Liver (tissue), 9 donors: ENCODE results near the gene PPAN. TPM values are rescaled to one million over a fixed set of nuclear protein-coding genes. Genes with fewer than 3 reads are reported as not detected.

Source experiments
- DNase-seq: peaks from one replicate; pipeline ENCODE4 v3.0.0-alpha.2; 2017; ENCODE audit warnings: low spot score
- H3K27ac ChIP-seq, 2 donors: one replicate each; pipeline ENCODE4 v1.7.0; 2013; ENCODE audit warnings: inconsistent platforms in 2 of 2, low read length in 2 of 2, control low read depth in 1 of 2, low read depth in 1 of 2, mild to moderate bottlenecking in 1 of 2
- H3K27me3 ChIP-seq, 4 donors: one replicate each; pipeline versions ENCODE4 v1.6.1 to v1.7.0; 2013; ENCODE audit warnings: low read length in 3 of 4, inconsistent platforms in 1 of 4, mild to moderate bottlenecking in 1 of 4, moderate library complexity in 1 of 4; ENCODE audit not compliant: control insufficient read depth in 4 of 4, insufficient read depth in 4 of 4
- H3K36me3 ChIP-seq, 4 donors: one replicate each; pipeline versions ENCODE4 v1.6.1 to v1.7.0; 2013; ENCODE audit warnings: low read length in 3 of 4, mild to moderate bottlenecking in 3 of 4, low read depth in 1 of 4, moderate library complexity in 1 of 4; ENCODE audit not compliant: control insufficient read depth in 4 of 4, insufficient read depth in 3 of 4
- H3K4me1 ChIP-seq, 4 donors: one replicate each; pipeline versions ENCODE4 v1.6.1 to v1.7.0; 2013; ENCODE audit warnings: low read length in 3 of 4, mild to moderate bottlenecking in 3 of 4, moderate library complexity in 1 of 4; ENCODE audit not compliant: control insufficient read depth in 4 of 4, insufficient read depth in 4 of 4
- H3K4me3 ChIP-seq, 3 donors: one replicate each; pipeline versions ENCODE4 v1.6.1 to v1.7.0; 2013; ENCODE audit warnings: low read length in 3 of 3, control low read depth in 1 of 3, low read depth in 1 of 3, mild to moderate bottlenecking in 1 of 3
- H3K9ac ChIP-seq, 2 donors: one replicate each; pipeline ENCODE4 v1.7.0; 2013; ENCODE audit warnings: low read length in 2 of 2, mild to moderate bottlenecking in 2 of 2, moderate library complexity in 2 of 2, control low read depth in 1 of 2, low read depth in 1 of 2
- H3K9me3 ChIP-seq, 4 donors: one replicate each; pipeline versions ENCODE4 v1.6.1 to v1.7.0; 2013; ENCODE audit warnings: low read length in 3 of 4; ENCODE audit not compliant: control insufficient read depth in 4 of 4
- CTCF ChIP-seq: fragments of 150-350 bp; IDR thresholded peaks from 2 replicates; pipeline ENCODE4 v1.5.1; 2017; ENCODE audit warnings: improper control_type of control experiment, low read depth, low read length; ENCODE audit not compliant: missing input control
- EGR1 ChIP-seq, 2 donors: IDR thresholded peaks; 2 replicates each; pipeline ENCODE4 v1.6.1; 2016 to 2018; ENCODE audit warnings: antibody characterized with exemption in 2 of 2, low read depth in 2 of 2
- FOXA1 ChIP-seq: IDR thresholded peaks from 2 replicates; pipeline ENCODE4 v1.6.1; 2016; ENCODE audit warnings: antibody characterized with exemption
- FOXA2 ChIP-seq: IDR thresholded peaks from 2 replicates; pipeline ENCODE4 v1.6.1; 2016; ENCODE audit warnings: antibody characterized with exemption
- GABPA ChIP-seq, 2 donors: IDR thresholded peaks in 1 of 2; conservative IDR thresholded peaks in 1 of 2; 2 replicates each; pipeline ENCODE4 v1.6.1; 2016; ENCODE audit warnings: antibody characterized with exemption in 2 of 2, mild to moderate bottlenecking in 1 of 2, moderate library complexity in 1 of 2
- HNF4A ChIP-seq, 2 donors: conservative IDR thresholded peaks; 2 replicates each; pipeline ENCODE4 v1.6.1; 2016; ENCODE audit warnings: antibody characterized with exemption in 2 of 2, mild to moderate bottlenecking in 2 of 2
- HNF4G ChIP-seq: IDR thresholded peaks from 2 replicates; pipeline ENCODE4 v1.6.1; 2016; ENCODE audit warnings: antibody characterized with exemption
- JUND ChIP-seq, 2 donors: IDR thresholded peaks; 2 replicates each; pipeline ENCODE4 v1.6.1; 2016; ENCODE audit warnings: antibody characterized with exemption in 2 of 2
- NR2F2 ChIP-seq: IDR thresholded peaks from 2 replicates; pipeline ENCODE4 v1.6.1; 2016; ENCODE audit warnings: antibody characterized with exemption
- RAD21 ChIP-seq, 2 donors: IDR thresholded peaks; 2 replicates each; pipeline ENCODE4 v1.6.1; 2016; ENCODE audit warnings: antibody characterized with exemption in 2 of 2, mild to moderate bottlenecking in 2 of 2
- RXRA ChIP-seq, 2 donors: IDR thresholded peaks; 2 replicates each; pipeline ENCODE4 v1.6.1; 2017 to 2018; ENCODE audit warnings: antibody characterized with exemption in 2 of 2, mild to moderate bottlenecking in 1 of 2
- SP1 ChIP-seq: IDR thresholded peaks from 2 replicates; pipeline ENCODE4 v1.6.1; 2018; ENCODE audit warnings: antibody characterized with exemption, mild to moderate bottlenecking
- TAF1 ChIP-seq: conservative IDR thresholded peaks from 2 replicates; pipeline ENCODE4 v1.6.1; 2016; ENCODE audit warnings: antibody characterized with exemption, mild to moderate bottlenecking
- YY1 ChIP-seq: IDR thresholded peaks from 2 replicates; pipeline ENCODE4 v1.6.1; 2016; ENCODE audit warnings: antibody characterized with exemption, mild to moderate bottlenecking
- WGBS: extraction: QIAGEN DNeasy Blood & Tissue Kit; methylation state at CpG from one replicate; pipeline ENCODE4 v1.1.7; 2013; 5-methylcytosine and 5-hydroxymethylcytosine counted together
- polyA plus RNA-seq, 2 donors: library from polyadenylated mRNA; stranded (reverse) in 1 of 2; unstranded in 1 of 2; fragments of 200-250 nt in 1 of 2; fragments of >200 nt in 1 of 2; fragmentation: Nextera tagmentation in 1 of 2; extraction: Ambion mirVana in 1 of 2; gene quantifications; one replicate each; pipeline versions ENCODE4 v1.2.1 to v1.2.3, GENCODE V29; 2013 to 2015
- total RNA-seq, 2 donors: library from RNA; depleted of rRNA; stranded (reverse); fragments of >200 nt; gene quantifications; one replicate each; pipeline ENCODE4 v1.2.3, GENCODE V29; 2014
- TF ChIP-seq, protein P1 (sequence below): IDR thresholded peaks from 2 replicates; pipeline ENCODE4 v1.6.1; 2016; ENCODE audit warnings: antibody characterized with exemption
- TF ChIP-seq, protein P2 (sequence below): IDR thresholded peaks from 2 replicates; pipeline ENCODE4 v1.6.1; 2016; ENCODE audit warnings: antibody characterized with exemption, mild to moderate bottlenecking
- TF ChIP-seq, protein P3 (sequence below): IDR thresholded peaks from 2 replicates; pipeline ENCODE4 v1.6.1; 2016; ENCODE audit warnings: antibody characterized with exemption
- TF ChIP-seq, protein P4 (sequence below): IDR thresholded peaks from 2 replicates; pipeline ENCODE4 v1.6.1; 2016; ENCODE audit warnings: antibody characterized with exemption
- donor health status: healthy.
- donor health status: healthy.
- donor health status: healthy.
- donor health status: healthy.
- donor health status: healthy.

PPAN gene
- total and polyA plus RNA-seq, 4 donors: 10.1 to 20.7 (median 14.2) TPM

GRCh38 chr19:10139952-10140351, 33.8 kb downstream of the PPAN start:
- 98% methylated on average over 23 of the region's 23 CpGs for WGBS
- H3K4me3 ChIP-seq: no peak overlapping the region
- no peaks in the 10 kb centered on the region for H3K4me1 ChIP-seq
- H3K36me3 ChIP-seq: peaks cover 32 to 84% (median 50%) of the 10 kb centered on the region in 4 donors
- DNase-seq: no peak
- no peak overlapping the region for H3K9ac ChIP-seq
- H3K27ac ChIP-seq: no peak overlapping the region
- TF ChIP-seq, protein P1, sequence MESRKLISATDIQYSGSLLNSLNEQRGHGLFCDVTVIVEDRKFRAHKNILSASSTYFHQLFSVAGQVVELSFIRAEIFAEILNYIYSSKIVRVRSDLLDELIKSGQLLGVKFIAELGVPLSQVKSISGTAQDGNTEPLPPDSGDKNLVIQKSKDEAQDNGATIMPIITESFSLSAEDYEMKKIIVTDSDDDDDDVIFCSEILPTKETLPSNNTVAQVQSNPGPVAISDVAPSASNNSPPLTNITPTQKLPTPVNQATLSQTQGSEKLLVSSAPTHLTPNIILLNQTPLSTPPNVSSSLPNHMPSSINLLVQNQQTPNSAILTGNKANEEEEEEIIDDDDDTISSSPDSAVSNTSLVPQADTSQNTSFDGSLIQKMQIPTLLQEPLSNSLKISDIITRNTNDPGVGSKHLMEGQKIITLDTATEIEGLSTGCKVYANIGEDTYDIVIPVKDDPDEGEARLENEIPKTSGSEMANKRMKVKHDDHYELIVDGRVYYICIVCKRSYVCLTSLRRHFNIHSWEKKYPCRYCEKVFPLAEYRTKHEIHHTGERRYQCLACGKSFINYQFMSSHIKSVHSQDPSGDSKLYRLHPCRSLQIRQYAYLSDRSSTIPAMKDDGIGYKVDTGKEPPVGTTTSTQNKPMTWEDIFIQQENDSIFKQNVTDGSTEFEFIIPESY: no peak
- TF ChIP-seq FOXA1: no peak
- TF ChIP-seq HNF4G: no peak
- TF ChIP-seq FOXA2: no peak
- TF ChIP-seq JUND (IDR thresholded peaks at IDR 0.05): no peak
- TF ChIP-seq, protein P2, sequence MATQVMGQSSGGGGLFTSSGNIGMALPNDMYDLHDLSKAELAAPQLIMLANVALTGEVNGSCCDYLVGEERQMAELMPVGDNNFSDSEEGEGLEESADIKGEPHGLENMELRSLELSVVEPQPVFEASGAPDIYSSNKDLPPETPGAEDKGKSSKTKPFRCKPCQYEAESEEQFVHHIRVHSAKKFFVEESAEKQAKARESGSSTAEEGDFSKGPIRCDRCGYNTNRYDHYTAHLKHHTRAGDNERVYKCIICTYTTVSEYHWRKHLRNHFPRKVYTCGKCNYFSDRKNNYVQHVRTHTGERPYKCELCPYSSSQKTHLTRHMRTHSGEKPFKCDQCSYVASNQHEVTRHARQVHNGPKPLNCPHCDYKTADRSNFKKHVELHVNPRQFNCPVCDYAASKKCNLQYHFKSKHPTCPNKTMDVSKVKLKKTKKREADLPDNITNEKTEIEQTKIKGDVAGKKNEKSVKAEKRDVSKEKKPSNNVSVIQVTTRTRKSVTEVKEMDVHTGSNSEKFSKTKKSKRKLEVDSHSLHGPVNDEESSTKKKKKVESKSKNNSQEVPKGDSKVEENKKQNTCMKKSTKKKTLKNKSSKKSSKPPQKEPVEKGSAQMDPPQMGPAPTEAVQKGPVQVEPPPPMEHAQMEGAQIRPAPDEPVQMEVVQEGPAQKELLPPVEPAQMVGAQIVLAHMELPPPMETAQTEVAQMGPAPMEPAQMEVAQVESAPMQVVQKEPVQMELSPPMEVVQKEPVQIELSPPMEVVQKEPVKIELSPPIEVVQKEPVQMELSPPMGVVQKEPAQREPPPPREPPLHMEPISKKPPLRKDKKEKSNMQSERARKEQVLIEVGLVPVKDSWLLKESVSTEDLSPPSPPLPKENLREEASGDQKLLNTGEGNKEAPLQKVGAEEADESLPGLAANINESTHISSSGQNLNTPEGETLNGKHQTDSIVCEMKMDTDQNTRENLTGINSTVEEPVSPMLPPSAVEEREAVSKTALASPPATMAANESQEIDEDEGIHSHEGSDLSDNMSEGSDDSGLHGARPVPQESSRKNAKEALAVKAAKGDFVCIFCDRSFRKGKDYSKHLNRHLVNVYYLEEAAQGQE: no peak
- no peak for TF ChIP-seq RAD21 (IDR thresholded peaks at IDR 0.05)
- no peak for TF ChIP-seq CTCF
- TF ChIP-seq HNF4A (conservative IDR thresholded peaks at IDR 0.05): no peak
- no peak for TF ChIP-seq SP1
- TF ChIP-seq, protein P3, sequence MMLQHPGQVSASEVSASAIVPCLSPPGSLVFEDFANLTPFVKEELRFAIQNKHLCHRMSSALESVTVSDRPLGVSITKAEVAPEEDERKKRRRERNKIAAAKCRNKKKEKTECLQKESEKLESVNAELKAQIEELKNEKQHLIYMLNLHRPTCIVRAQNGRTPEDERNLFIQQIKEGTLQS: no peak
- no peak for TF ChIP-seq EGR1 (IDR thresholded peaks at IDR 0.05; ENCODE audit: low read depth in 2 of 2)
- TF ChIP-seq YY1: no peak
- TF ChIP-seq RXRA (IDR thresholded peaks at IDR 0.05): no peak
- no peak for TF ChIP-seq GABPA (IDR thresholded peaks at IDR 0.05 in 1 of 2, conservative IDR thresholded peaks at IDR 0.05 in 1 of 2)
- TF ChIP-seq NR2F2: no peak
- TF ChIP-seq, protein P4, sequence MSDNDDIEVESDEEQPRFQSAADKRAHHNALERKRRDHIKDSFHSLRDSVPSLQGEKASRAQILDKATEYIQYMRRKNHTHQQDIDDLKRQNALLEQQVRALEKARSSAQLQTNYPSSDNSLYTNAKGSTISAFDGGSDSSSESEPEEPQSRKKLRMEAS: no peak
- no peak for TF ChIP-seq TAF1
- H3K9me3 ChIP-seq: no peaks in the 10 kb centered on the region
- no peaks in the 10 kb centered on the region for H3K27me3 ChIP-seq
